Fibroblast of pulmonary artery (primary cell): ENCODE measurements around the gene SLC26A11.

Experiments
- DNase-seq: peaks from one replicate; pipeline ENCODE4 v3.0.0-alpha.2; 2010; ENCODE audit warnings: low read depth
- H3K4me3 ChIP-seq: replicated peaks from 2 replicates; pipeline ENCODE4 v1.5.1; 2011; ENCODE audit warnings: low read depth, mild to moderate bottlenecking, control low read depth, low read length, moderate library complexity
- TF ChIP-seq, protein P1 (sequence below): IDR thresholded peaks from 2 replicates; pipeline ENCODE4 v1.5.1; 2011; ENCODE audit warnings: mild to moderate bottlenecking, control low read depth, low read length, inconsistent platforms; ENCODE audit errors: missing control alignments

SLC26A11 gene

DNA sequence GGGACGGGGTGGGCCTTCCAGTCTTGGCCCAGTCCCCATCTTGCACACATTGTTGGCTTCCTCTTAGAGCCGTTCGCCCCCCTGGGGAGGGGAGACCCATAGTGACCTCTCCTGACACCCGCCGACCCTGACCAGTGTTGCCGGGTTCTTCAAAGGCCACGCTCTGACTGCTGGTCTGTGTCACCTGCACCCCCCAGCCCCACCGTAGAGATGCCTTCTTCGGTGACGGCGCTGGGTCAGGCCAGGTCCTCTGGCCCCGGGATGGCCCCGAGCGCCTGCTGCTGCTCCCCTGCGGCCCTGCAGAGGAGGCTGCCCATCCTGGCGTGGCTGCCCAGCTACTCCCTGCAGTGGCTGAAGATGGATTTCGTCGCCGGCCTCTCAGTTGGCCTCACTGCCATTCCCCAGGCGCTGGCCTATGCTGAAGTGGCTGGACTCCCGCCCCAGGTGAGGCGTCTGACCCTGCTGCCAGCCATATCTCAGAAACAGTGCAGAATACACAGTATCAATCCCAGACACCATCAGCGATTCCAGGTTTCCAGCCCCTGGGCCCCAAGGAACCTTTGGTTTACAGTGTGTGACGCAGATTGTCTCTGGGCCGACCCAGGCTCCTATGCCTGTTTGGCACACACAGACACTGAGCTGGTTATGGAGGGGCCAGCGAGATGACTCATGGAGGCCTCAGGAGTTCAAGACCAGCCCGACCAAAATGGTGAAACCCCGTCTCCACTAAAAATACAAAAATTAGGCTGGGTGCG lies 1.3 kb downstream of the SLC26A11 start:
- peak overlapping the region; percentile 86 for H3K4me3 ChIP-seq
- TF ChIP-seq, protein P1, sequence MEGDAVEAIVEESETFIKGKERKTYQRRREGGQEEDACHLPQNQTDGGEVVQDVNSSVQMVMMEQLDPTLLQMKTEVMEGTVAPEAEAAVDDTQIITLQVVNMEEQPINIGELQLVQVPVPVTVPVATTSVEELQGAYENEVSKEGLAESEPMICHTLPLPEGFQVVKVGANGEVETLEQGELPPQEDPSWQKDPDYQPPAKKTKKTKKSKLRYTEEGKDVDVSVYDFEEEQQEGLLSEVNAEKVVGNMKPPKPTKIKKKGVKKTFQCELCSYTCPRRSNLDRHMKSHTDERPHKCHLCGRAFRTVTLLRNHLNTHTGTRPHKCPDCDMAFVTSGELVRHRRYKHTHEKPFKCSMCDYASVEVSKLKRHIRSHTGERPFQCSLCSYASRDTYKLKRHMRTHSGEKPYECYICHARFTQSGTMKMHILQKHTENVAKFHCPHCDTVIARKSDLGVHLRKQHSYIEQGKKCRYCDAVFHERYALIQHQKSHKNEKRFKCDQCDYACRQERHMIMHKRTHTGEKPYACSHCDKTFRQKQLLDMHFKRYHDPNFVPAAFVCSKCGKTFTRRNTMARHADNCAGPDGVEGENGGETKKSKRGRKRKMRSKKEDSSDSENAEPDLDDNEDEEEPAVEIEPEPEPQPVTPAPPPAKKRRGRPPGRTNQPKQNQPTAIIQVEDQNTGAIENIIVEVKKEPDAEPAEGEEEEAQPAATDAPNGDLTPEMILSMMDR: no peak
- DNase-seq: no peak

- TF ChIP-seq, protein P1: no peak
- no peak overlapping the region for H3K4me3 ChIP-seq
- DNase-seq: no peak
Observed at GRCh38 chr17:80222376-80223141, 2.3 kb downstream of the SLC26A11 start.

DNA sequence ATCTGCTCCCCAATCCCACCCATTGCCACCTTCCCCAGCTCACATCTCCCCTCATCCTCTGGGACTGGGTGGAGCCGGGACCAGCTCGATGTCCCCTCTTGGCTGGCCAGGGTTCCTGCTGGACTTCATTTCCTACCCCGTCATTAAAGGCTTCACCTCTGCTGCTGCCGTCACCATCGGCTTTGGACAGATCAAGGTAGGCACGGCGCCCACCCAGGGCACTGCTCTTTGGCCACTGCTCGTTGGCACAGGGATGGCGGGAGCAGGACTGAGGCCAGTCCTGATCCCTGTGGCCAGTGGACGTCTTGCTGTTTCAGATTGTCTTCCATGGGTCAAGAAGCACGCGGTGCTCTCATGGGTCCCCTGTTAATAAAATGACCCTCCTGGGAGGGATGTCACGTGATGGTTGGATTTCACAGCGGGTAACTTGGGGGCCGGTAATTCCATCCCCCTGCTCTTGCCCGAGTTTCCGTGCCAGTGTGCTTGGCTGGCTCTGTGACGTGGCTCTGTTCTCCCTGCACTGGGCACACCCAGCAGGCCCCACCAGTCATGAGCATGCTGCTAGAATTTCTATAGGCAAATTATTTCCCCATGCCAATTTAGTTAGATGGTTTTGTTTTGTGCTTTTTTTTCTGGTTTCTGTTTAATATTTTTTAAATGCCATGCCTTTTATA lies 3.1 kb downstream of the SLC26A11 start:
- TF ChIP-seq, protein P1: no peak
- H3K4me3 ChIP-seq: no peak overlapping the region
- DNase-seq: no peak

- no peak for DNase-seq
- TF ChIP-seq, protein P1: no peak
- no peak overlapping the region for H3K4me3 ChIP-seq
Observed at GRCh38 chr17:80223838-80224497, 3.7 kb downstream of the SLC26A11 start.

DNA sequence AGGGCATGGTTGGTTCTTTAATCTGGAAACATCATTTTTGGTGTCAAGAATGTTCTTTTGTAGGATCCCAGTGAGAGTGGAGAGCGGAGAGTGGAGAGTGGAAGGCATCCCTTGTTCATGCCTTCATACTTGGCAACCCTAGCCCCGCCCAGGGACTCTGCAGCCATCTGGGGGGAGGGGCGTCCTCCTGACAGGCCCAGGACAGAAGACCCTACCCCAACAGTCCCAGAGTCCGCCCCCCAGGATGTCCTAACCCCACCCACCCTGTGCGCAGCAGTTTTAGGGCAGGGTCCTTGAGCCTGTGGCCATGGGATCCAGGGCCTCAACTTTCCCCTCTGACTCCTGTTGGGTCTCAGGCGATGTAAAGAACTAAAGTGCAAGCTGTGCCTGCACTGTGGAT lies 4.5 kb downstream of the SLC26A11 start:
- TF ChIP-seq, protein P1: no peak
- H3K4me3 ChIP-seq: no peak overlapping the region
- DNase-seq: no peak

DNA sequence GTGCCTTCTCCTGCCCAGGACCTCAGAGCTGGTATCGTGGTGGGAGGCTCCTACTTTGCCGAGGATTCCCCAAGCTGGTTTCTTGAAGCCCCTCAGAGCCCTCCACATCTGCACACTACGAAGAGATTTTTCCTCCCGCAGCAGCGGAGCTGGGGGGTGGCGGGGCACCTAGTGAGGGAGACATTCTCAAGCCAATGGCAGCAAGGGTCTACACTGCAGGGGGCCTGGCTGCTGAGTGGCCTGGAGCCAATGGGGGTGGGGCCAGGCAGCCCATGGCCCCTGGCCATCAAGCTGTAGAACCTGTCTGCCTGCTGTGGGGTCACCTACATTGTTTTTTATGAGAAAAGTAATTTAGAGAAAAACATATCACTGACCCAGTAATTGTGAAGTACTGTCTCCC lies 5.0 kb downstream of the SLC26A11 start:
- H3K4me3 ChIP-seq: no peak overlapping the region
- no peak for DNase-seq
- TF ChIP-seq, protein P1: no peak
